GM18951 (cell line): ENCODE measurements around the gene ABTB2.

Experiments used
- POLR2A ChIP-seq: IDR thresholded peaks from 4 replicates; pipeline ENCODE4 v1.6.1; 2011; ENCODE audit warnings: mild to moderate bottlenecking; ENCODE audit not compliant: insufficient read length, insufficient read depth; ENCODE audit errors: extremely low read depth
- in situ Hi-C: fragments of 300-500 bp; cut with MboI; formaldehyde crosslinking; loops from one replicate; pipeline ENCODE4 v1.12.0; 2022; ENCODE audit warnings: low sequenced_read_pairs, mixed read lengths, inconsistent platforms; ENCODE audit not compliant: unreplicated experiment

The ABTB2 gene

GRCh38 chr11:34278175-34278574 is 79.6 kb downstream of the ABTB2 start:
- in situ Hi-C loops = no loop called here
- TF ChIP-seq POLR2A = no peak

GRCh38 chr11:34277171-34277570 is 80.6 kb downstream of the ABTB2 start:
- in situ Hi-C loops = no loop called here

DNA sequence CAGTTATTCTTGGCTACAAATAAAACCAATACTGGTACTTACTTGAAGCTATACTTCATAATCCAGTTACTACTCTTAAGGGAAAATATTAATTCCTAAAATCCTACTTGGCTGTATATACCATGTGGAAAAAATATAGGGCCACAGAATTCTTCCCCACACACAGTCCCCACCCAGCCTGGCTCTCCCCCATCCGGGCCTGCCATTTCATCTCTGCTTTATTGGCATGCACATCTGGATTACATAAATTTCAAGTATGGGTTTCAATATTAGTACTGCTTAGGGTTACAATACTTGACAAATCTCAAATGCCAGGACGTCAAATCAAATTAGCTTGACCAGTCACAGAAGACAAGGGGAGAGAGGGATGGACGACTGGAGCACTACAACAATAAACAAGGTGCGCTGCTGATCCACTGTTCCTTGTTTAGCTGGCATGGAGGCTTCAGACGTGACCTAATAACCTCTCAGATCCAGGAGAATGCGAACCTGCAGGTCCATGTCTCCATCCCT is 81.4 kb downstream of the ABTB2 start:
- TF ChIP-seq POLR2A = no peak
- in situ Hi-C loops = no loop called here

More at GRCh38 chr11:34277171-34277570, 80.6 kb downstream of the ABTB2 start:
- no peak for TF ChIP-seq POLR2A

DNA sequence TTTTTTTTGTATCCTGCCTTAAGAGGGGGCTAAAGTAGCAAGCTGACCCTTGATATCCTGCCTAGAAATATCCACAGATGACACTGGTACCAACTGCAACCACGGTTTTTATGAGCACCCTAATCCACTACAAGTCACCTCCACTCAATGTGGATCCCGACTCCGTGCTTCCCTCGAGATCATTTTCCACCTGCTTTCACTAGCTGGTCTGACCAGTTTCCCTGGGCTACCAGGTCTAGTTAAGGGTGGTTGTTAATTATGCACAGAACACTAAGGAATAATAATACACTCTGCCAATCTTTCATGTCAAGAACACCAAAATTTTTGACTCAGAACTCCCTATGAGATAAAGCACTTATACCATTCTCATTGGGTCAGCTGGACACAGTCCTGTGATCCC is 82.3 kb downstream of the ABTB2 start:
- TF ChIP-seq POLR2A = no peak

GRCh38 chr11:34274712-34275398 is 83.0 kb downstream of the ABTB2 start:
- TF ChIP-seq POLR2A = no peak
- in situ Hi-C loops = no loop called here

More for the DNA sequence above, 82.3 kb downstream of the ABTB2 start:
- in situ Hi-C loops = no loop called here

DNA sequence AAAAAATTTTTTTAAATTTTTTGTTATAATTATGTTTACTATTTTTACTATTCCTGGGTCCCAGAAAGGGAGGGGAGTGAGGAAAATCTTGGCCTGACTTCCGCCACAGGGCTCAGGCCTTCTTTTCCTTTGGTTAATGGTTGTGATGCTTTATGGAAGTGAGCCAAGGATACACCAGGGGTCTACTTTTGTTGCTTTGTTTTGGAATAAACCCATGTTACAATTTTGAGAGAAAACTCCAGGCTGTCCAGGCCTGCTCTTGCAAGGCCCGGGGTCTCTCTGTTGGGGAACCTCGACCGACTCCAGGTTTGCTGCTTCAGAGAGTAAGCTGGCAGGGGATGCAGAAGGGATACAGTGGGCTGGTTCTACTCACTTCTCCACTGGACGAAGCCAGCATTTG is 84.7 kb downstream of the ABTB2 start:
- in situ Hi-C loops = no loop called here
- no peak for TF ChIP-seq POLR2A

- no peak for TF ChIP-seq POLR2A
- in situ Hi-C loops = no loop called here
Measured at GRCh38 chr11:34271727-34272126, 86.1 kb downstream of the ABTB2 start.

DNA sequence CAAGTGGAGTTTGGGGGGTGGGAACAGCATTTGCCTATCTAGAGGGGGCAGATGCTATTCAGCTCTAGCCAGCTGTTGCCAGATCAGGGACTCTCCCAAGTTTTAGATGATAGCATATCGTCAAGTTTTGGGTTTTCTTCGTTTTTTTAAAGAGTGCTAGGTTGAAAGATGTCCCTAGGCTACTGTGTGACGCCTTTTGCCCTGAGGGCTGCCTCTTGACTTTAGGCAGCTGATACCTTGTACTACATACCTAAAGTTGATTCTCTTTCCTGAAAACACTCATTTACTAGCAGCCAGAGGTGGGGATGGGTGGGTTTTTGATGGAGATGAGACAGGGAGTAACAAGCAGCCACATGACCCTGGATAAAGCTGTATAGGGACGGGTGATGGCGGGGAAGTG is 87.1 kb downstream of the ABTB2 start:
- TF ChIP-seq POLR2A = no peak
- in situ Hi-C loops = no loop called here

GRCh38 chr11:34269694-34270245 is 88.0 kb downstream of the ABTB2 start:
- in situ Hi-C loops = no loop called here
- TF ChIP-seq POLR2A = no peak

GRCh38 chr11:34268906-34269430 is 88.8 kb downstream of the ABTB2 start:
- TF ChIP-seq POLR2A = no peak
- in situ Hi-C loops = no loop called here

- in situ Hi-C loops = no loop called here
- no peak for TF ChIP-seq POLR2A
Measured at GRCh38 chr11:34267417-34267816, 90.4 kb downstream of the ABTB2 start.

DNA sequence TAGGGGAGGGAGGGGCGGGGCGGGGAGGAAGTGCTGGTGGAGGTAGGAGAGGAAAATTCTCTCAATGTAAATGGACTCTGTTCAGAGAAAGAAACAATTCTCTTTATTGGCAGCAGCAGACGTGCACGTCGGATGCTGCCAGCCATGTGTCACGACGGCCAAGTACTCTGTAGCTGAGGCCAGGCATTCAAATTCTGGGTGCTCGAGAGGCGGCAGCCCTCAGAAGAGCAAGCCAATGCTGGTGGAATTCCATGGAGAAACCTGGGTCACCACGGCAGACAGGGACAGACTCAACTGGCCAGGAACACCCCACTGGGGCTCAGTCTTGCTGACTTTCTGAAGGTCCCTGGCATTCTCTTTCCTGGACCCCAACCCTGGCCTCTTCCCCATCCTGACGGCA is 90.8 kb downstream of the ABTB2 start:
- no peak for TF ChIP-seq POLR2A
- in situ Hi-C loops = no loop called here

DNA sequence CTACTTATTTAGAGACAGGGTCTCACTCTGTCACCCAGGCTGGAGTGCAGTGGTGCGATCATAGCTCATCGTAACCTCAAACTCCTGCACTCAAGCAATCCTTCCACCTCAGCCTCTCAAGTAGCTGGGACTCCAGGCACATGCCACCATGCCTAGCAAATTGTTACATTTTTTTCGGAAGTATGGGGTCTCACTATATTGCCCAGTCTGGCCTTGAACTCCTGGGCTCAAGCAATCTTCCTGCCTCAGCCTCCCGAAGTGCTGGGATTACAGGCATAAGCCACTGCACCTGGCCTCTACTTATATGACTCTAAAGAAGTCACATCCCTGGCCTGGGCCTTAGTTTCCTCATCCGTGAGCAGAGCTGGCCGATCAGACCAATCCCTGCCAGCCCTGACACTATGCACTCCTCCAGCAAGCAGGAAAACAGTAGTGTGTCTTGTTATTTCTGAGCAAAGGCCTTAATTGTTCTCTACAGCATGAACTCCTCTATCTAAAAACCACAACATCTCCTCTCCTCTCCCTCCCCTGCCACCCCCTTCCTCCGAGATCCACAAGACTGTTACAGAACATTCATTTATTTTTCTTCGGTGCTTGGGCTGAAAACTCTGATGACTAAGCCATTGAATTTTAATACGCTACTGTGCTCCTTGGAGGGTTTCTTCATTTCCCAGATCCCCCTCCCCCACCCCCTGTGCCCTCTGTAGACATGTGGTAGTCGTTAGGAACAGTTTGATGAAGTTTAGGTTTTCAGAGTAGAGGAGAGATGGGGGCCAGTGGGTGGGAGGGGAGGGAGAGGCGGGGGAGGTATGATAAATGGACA is 91.5 kb downstream of the ABTB2 start:
- no peak for TF ChIP-seq POLR2A
- in situ Hi-C loops = no loop called here
